Peyer's patch (tissue), 4 donors: ENCODE measurements around the gene TBL1X. TPM values are rescaled to one million over a fixed set of nuclear protein-coding genes. Genes with fewer than 3 reads are reported as not detected.

Experiments used
- DNase-seq, 3 donors: peaks; one replicate each; pipeline ENCODE4 v3.0.0-alpha.2; 2017 to 2019
- H3K27ac ChIP-seq, 4 donors: fragments of 200-600 bp; sonication (generic); one replicate each; pipeline ENCODE4 v1.5.1; 2016 to 2019
- H3K27me3 ChIP-seq, 2 donors: fragments of 200-600 bp; sonication (generic); one replicate each; pipeline ENCODE4 v1.5.1; 2019
- H3K36me3 ChIP-seq, 3 donors: fragments of 200-600 bp; sonication (generic); one replicate each; pipeline ENCODE4 v1.5.1; 2016 to 2019
- H3K4me1 ChIP-seq, 4 donors: fragments of 200-600 bp; sonication (generic); one replicate each; pipeline ENCODE4 v1.5.1; 2016 to 2019
- H3K4me3 ChIP-seq, 4 donors: fragments of 200-600 bp; sonication (generic); 1 replicate in 3 of 4; 2 replicates in 1 of 4; pipeline ENCODE4 v1.5.1; 2016 to 2019; ENCODE audit warnings: mild to moderate bottlenecking in 1 of 4
- H3K9me3 ChIP-seq, 4 donors: fragments of 200-600 bp; sonication (generic); one replicate each; pipeline ENCODE4 v1.5.1; 2016 to 2019; ENCODE audit warnings: mild to moderate bottlenecking in 1 of 4
- CTCF ChIP-seq, 6 experiments: fragments of 450-650 bp in 4 of 6; fragments of 200-600 bp in 2 of 6; sonication (generic) in 1 of 6; IDR thresholded peaks; one replicate each; pipeline ENCODE4 v1.5.1; 2017 to 2019; ENCODE audit warnings: antibody characterized with exemption in 6 of 6, mild to moderate bottlenecking in 3 of 6, moderate library complexity in 1 of 6
- POLR2A ChIP-seq, 2 donors: fragments of 450-650 bp; IDR thresholded peaks; one replicate each; pipeline ENCODE4 v1.5.1; 2017; ENCODE audit warnings: antibody characterized with exemption in 2 of 2, mild to moderate bottlenecking in 2 of 2, moderate library complexity in 2 of 2
- total RNA-seq, 4 donors: library from RNA; depleted of rRNA; stranded (reverse); fragments of >200 nt; gene quantifications; one replicate each; pipeline ENCODE4 v1.1.0, GENCODE V29; 2016

Gene TBL1X
- total RNA-seq, 4 donors from 2014 or later, result 3.9 to 29.7 (median 5.0) TPM

- TF ChIP-seq CTCF (IDR thresholded peaks at IDR 0.05), result no peak
- no peak for TF ChIP-seq POLR2A (IDR thresholded peaks at IDR 0.05)
- no peaks in the 10 kb centered on the region for H3K4me1 ChIP-seq
- DNase-seq, result no peak
- no peaks in the 10 kb centered on the region for H3K27me3 ChIP-seq
- no peaks in the 10 kb centered on the region for H3K36me3 ChIP-seq
- H3K4me3 ChIP-seq, result no peak overlapping the region
- no peak overlapping the region for H3K27ac ChIP-seq
- no peaks in the 10 kb centered on the region for H3K9me3 ChIP-seq
Measured at GRCh38 chrX:9493936-9494335, 29.1 kb downstream of the TBL1X start.

- no peak overlapping the region for H3K4me3 ChIP-seq
- TF ChIP-seq POLR2A (IDR thresholded peaks at IDR 0.05) (no peak), CTCF (IDR thresholded peaks at IDR 0.05) (no peak)
- DNase-seq, result no peak
Measured at GRCh38 chrX:9494771-9495170, 29.9 kb downstream of the TBL1X start.

GRCh38 chrX:9495496-9495895 lies 30.6 kb downstream of the TBL1X start:
- Histone ChIP-seq H3K4me1 (no peaks in the 10 kb centered on the region), H3K27ac (no peak overlapping the region), H3K36me3 (no peaks in the 10 kb centered on the region)

More at GRCh38 chrX:9494771-9495170, 29.9 kb downstream of the TBL1X start:
- no peak overlapping the region for H3K27ac ChIP-seq
- no peaks in the 10 kb centered on the region for H3K9me3 ChIP-seq
- no peaks in the 10 kb centered on the region for H3K36me3 ChIP-seq
- no peaks in the 10 kb centered on the region for H3K27me3 ChIP-seq
- H3K4me1 ChIP-seq, result no peaks in the 10 kb centered on the region

GRCh38 chrX:9498236-9498635 lies 33.4 kb downstream of the TBL1X start:
- TF ChIP-seq CTCF (IDR thresholded peaks at IDR 0.05) (no peak), POLR2A (IDR thresholded peaks at IDR 0.05) (no peak)
- Histone ChIP-seq H3K27ac (no peak overlapping the region), H3K27me3 (no peaks in the 10 kb centered on the region)

More at GRCh38 chrX:9495496-9495895, 30.6 kb downstream of the TBL1X start:
- no peaks in the 10 kb centered on the region for H3K9me3 ChIP-seq
- H3K27me3 ChIP-seq, result no peaks in the 10 kb centered on the region
- no peak overlapping the region for H3K4me3 ChIP-seq
- TF ChIP-seq POLR2A (IDR thresholded peaks at IDR 0.05), result no peak
- no peak for TF ChIP-seq CTCF (IDR thresholded peaks at IDR 0.05)
- no peak for DNase-seq

GRCh38 chrX:9500584-9500983 lies 35.7 kb downstream of the TBL1X start:
- Histone ChIP-seq H3K27ac (no peak overlapping the region), H3K9me3 (no peaks in the 10 kb centered on the region), H3K36me3 (no peaks in the 10 kb centered on the region), H3K4me1 (no peaks in the 10 kb centered on the region), H3K4me3 (no peak overlapping the region), H3K27me3 (no peaks in the 10 kb centered on the region)
- DNase-seq, result no peak
- no peak for TF ChIP-seq POLR2A (IDR thresholded peaks at IDR 0.05)
- no peak for TF ChIP-seq CTCF (IDR thresholded peaks at IDR 0.05)

More at GRCh38 chrX:9498236-9498635, 33.4 kb downstream of the TBL1X start:
- Histone ChIP-seq H3K4me1 (no peaks in the 10 kb centered on the region), H3K4me3 (no peak overlapping the region), H3K36me3 (no peaks in the 10 kb centered on the region), H3K9me3 (no peaks in the 10 kb centered on the region)
- no peak for DNase-seq

- no peak for DNase-seq
- Histone ChIP-seq H3K9me3 (no peaks in the 10 kb centered on the region), H3K27me3 (no peaks in the 10 kb centered on the region), H3K36me3 (no peaks in the 10 kb centered on the region), H3K4me3 (no peak overlapping the region), H3K4me1 (no peaks in the 10 kb centered on the region), H3K27ac (no peak overlapping the region)
- no peak for TF ChIP-seq POLR2A (IDR thresholded peaks at IDR 0.05)
- TF ChIP-seq CTCF (IDR thresholded peaks at IDR 0.05), result no peak
Measured at GRCh38 chrX:9501362-9501761, 36.5 kb downstream of the TBL1X start.
